ENCODE measurements around the gene FGF11. TPM values are rescaled to one million over a fixed set of nuclear protein-coding genes. Genes with fewer than 3 reads are reported as not detected.
A peak's percentile ranks its signal among the peaks of the same experiment; 100 is the strongest.

Gene FGF11
- total RNA-seq, 1 donor from 2014 or later, result 22.4 TPM

DNA sequence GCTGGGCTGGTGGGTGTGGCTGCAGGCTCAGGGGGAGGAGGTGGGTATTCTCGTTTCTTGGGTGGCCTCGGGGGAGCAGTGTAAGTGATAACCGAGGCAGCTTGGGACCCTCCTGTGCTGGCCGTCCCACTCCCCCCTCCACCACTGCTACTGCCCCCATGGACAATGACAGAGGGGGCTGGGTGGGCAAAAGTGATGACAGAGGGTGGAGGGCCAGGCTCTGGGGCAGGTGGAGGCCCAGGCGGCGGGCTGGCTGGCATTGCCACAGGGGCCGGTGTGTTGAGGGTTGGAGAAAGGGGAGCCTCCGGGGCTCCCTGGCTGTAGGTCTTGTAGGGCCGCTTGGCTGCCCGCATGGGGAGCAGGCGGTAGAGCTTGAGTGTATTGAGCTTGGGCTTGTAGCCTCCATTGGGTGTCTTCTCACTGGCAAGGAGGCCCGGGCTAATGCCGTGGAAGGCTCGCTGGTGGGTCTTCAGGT lies 24.1 kb downstream of the FGF11 start:
- Histone ChIP-seq H3K27me3 (ENCODE audit: insufficient read depth, low read length) (no peaks in the 10 kb centered on the region), H3K36me3 (ENCODE audit: insufficient read depth, low read length) (peaks cover 3% of the 10 kb centered on the region), H3K4me1 (ENCODE audit: insufficient read depth, low read length) (peaks cover 7% of the 10 kb centered on the region), H4K20me1 (ENCODE audit: insufficient read depth, low read length) (peaks cover 27% of the 10 kb centered on the region), H3K9me3 (ENCODE audit: insufficient read depth, low read depth, low read length) (no peaks in the 10 kb centered on the region), H3K4me2 (ENCODE audit: low read length) (no peak overlapping the region), H3K9ac (ENCODE audit: low read length) (no peak overlapping the region), H3K79me2 (ENCODE audit: insufficient read depth, low read length) (peaks cover 14% of the 10 kb centered on the region), H2AFZ (ENCODE audit: low read depth, low read length) (no peak overlapping the region), H3K4me3 (ENCODE audit: insufficient read depth, low read depth, low read length) (no peak overlapping the region), H3K27ac (ENCODE audit: low read depth, low read length) (no peak overlapping the region)
- no peak overlapping the region for H3K27ac Mint-ChIP-seq (ENCODE audit: unreplicated experiment)
- peaks cover 9% of the 10 kb centered on the region for H3K4me1 Mint-ChIP-seq (ENCODE audit: low read depth, unreplicated experiment)
- H3K4me3 Mint-ChIP-seq (ENCODE audit: unreplicated experiment), result no peak overlapping the region
- no peaks in the 10 kb centered on the region for H3K9me3 Mint-ChIP-seq (ENCODE audit: unreplicated experiment)
- TF ChIP-seq, protein P1, sequence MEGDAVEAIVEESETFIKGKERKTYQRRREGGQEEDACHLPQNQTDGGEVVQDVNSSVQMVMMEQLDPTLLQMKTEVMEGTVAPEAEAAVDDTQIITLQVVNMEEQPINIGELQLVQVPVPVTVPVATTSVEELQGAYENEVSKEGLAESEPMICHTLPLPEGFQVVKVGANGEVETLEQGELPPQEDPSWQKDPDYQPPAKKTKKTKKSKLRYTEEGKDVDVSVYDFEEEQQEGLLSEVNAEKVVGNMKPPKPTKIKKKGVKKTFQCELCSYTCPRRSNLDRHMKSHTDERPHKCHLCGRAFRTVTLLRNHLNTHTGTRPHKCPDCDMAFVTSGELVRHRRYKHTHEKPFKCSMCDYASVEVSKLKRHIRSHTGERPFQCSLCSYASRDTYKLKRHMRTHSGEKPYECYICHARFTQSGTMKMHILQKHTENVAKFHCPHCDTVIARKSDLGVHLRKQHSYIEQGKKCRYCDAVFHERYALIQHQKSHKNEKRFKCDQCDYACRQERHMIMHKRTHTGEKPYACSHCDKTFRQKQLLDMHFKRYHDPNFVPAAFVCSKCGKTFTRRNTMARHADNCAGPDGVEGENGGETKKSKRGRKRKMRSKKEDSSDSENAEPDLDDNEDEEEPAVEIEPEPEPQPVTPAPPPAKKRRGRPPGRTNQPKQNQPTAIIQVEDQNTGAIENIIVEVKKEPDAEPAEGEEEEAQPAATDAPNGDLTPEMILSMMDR (IDR thresholded peaks at IDR 0.05; ENCODE audit: insufficient read depth, low read depth, low read length), result no peak
- no peak for TF ChIP-seq EZH2 (IDR thresholded peaks at IDR 0.05; ENCODE audit: insufficient read depth, low read length)
- FAIRE-seq (no peak), DNase-seq (ENCODE audit: low read depth) (no peak)
- peaks cover 14% of the 10 kb centered on the region for H3K36me3 Mint-ChIP-seq (ENCODE audit: low read depth, unreplicated experiment)
- H3K27me3 Mint-ChIP-seq (ENCODE audit: low read depth, unreplicated experiment), result no peaks in the 10 kb centered on the region

DNA sequence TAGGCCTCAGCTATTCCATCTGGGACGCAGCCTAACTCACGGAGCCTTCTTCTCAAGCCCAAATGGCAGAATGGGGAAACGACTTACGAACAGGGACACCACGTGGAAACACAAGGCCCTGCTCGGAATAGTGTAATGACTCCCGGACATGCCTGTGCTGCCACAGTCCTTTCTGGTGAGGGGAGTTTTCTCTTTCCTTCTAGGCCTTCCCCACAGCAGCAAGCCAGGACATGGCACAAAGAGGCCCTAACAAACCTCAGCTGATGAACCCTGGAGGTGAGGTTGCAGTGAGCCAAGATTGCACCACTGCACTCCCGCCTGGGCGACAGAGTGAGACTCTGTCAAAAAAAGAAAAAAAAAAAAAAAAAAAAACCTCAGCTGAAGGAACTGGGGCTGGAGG lies 24.8 kb downstream of the FGF11 start:
- Histone ChIP-seq H4K20me1 (ENCODE audit: insufficient read depth, low read length) (peaks cover 33% of the 10 kb centered on the region), H3K36me3 (ENCODE audit: insufficient read depth, low read length) (peaks cover 3% of the 10 kb centered on the region), H3K9ac (ENCODE audit: low read length) (no peak overlapping the region), H3K27me3 (ENCODE audit: insufficient read depth, low read length) (no peaks in the 10 kb centered on the region), H3K79me2 (ENCODE audit: insufficient read depth, low read length) (peaks cover 20% of the 10 kb centered on the region), H3K4me3 (ENCODE audit: insufficient read depth, low read depth, low read length) (no peak overlapping the region), H3K27ac (ENCODE audit: low read depth, low read length) (no peak overlapping the region), H2AFZ (ENCODE audit: low read depth, low read length) (no peak overlapping the region), H3K4me2 (ENCODE audit: low read length) (no peak overlapping the region), H3K9me3 (ENCODE audit: insufficient read depth, low read depth, low read length) (no peaks in the 10 kb centered on the region), H3K4me1 (ENCODE audit: insufficient read depth, low read length) (peaks cover 7% of the 10 kb centered on the region)
- Mint-ChIP-seq H3K9me3 (ENCODE audit: unreplicated experiment) (no peaks in the 10 kb centered on the region), H3K36me3 (ENCODE audit: low read depth, unreplicated experiment) (peaks cover 14% of the 10 kb centered on the region), H3K4me1 (ENCODE audit: low read depth, unreplicated experiment) (peaks cover 9% of the 10 kb centered on the region), H3K27me3 (ENCODE audit: low read depth, unreplicated experiment) (no peaks in the 10 kb centered on the region), H3K4me3 (ENCODE audit: unreplicated experiment) (no peak overlapping the region), H3K27ac (ENCODE audit: unreplicated experiment) (no peak overlapping the region)
- DNase-seq (ENCODE audit: low read depth) (no peak), FAIRE-seq (no peak)
- TF ChIP-seq, protein P1 (IDR thresholded peaks at IDR 0.05; ENCODE audit: insufficient read depth, low read depth, low read length), result no peak
- TF ChIP-seq EZH2 (IDR thresholded peaks at IDR 0.05; ENCODE audit: insufficient read depth, low read length), result no peak

DNA sequence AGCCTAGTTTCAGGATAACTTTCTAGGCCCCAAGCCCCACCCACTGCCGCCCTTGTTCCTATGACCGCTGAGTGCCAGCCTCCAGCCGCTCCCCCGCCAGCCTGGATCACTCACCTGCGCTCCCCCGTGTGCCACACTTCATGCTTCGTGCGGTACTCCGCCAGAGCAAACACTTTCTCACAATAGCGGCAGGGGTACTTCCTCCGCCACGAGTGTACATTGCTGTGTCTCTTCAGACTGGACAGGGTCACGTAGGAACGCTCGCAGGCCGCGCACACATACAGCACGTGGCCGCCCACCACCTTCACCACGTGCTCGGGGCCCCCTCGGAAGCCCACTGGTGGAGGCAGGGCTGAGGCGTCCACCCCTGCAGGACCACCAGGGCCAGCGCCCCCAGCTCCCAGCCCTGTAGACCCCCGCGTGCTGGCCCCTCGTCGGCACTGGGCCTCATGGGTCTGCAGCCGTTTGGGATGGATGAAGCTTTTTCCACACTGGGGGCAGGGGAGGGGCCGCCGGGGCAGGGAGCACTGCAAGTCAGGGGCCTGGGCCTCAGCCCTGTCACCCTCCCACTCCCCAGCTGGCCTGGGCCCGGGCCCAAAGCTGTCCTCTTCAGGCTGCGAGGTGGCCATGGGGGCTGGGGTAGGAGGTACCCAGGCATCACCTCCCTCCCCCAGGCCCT lies 26.4 kb downstream of the FGF11 start:
- H3K27ac ChIP-seq (ENCODE audit: low read depth, low read length), result no peak overlapping the region
- no peak for TF ChIP-seq EZH2 (IDR thresholded peaks at IDR 0.05; ENCODE audit: insufficient read depth, low read length)
- TF ChIP-seq, protein P1 (IDR thresholded peaks at IDR 0.05; ENCODE audit: insufficient read depth, low read depth, low read length), result no peak
- H3K9me3 Mint-ChIP-seq (ENCODE audit: unreplicated experiment), result no peaks in the 10 kb centered on the region
- H3K27ac Mint-ChIP-seq (ENCODE audit: unreplicated experiment), result no peak overlapping the region
- H3K36me3 ChIP-seq (ENCODE audit: insufficient read depth, low read length), result peaks cover 3% of the 10 kb centered on the region
- peaks cover 7% of the 10 kb centered on the region for H3K4me1 ChIP-seq (ENCODE audit: insufficient read depth, low read length)
- DNase-seq (ENCODE audit: low read depth) (no peak), FAIRE-seq (no peak)
- peaks cover 14% of the 10 kb centered on the region for H3K36me3 Mint-ChIP-seq (ENCODE audit: low read depth, unreplicated experiment)
- H3K4me3 ChIP-seq (ENCODE audit: insufficient read depth, low read depth, low read length), result no peak overlapping the region
- H3K27me3 Mint-ChIP-seq (ENCODE audit: low read depth, unreplicated experiment), result no peaks in the 10 kb centered on the region
- H3K9ac ChIP-seq (ENCODE audit: low read length), result no peak overlapping the region
- H3K27me3 ChIP-seq (ENCODE audit: insufficient read depth, low read length), result no peaks in the 10 kb centered on the region
- H3K4me2 ChIP-seq (ENCODE audit: low read length), result no peak overlapping the region
- H3K4me1 Mint-ChIP-seq (ENCODE audit: low read depth, unreplicated experiment), result peaks cover 9% of the 10 kb centered on the region
- peaks cover 36% of the 10 kb centered on the region for H3K79me2 ChIP-seq (ENCODE audit: insufficient read depth, low read length)
- H3K9me3 ChIP-seq (ENCODE audit: insufficient read depth, low read depth, low read length), result no peaks in the 10 kb centered on the region
- H3K4me3 Mint-ChIP-seq (ENCODE audit: unreplicated experiment), result peak overlapping the region; percentile 20
- H4K20me1 ChIP-seq (ENCODE audit: insufficient read depth, low read length), result peaks cover 41% of the 10 kb centered on the region
- H2AFZ ChIP-seq (ENCODE audit: low read depth, low read length), result no peak overlapping the region
